K562 (cell line): Measurements from ENCODE around the gene USP12. TPM values are rescaled to one million over a fixed set of nuclear protein-coding genes. Genes with fewer than 3 reads are reported as not detected.

Experiments
- ATAC-seq: fragments of 200-7000 bp; cut with Tn5 transposase; 3 replicates; pipeline ENCODE4 v1.9.1; 2020; ENCODE audit warnings: moderate library complexity
- BruUV-seq: library from RNA; stranded (reverse); fragments of 400-500 nt; replicated peaks from 2 replicates; lab custom pipeline; 2021; lab: Mats Ljungman, UMichigan
- CTCF ChIA-PET: fragments of 300-600 bp; formaldehyde crosslinking; extraction: SDS; loops from one replicate; lab custom pipeline; 2021; ENCODE audit warnings: low intra/inter-chr PET ratio; lab: Yijun Ruan, JAX
- POLR2A ChIA-PET: fragments of 300-600, 350-650 bp; sonication (Branson Sonifier 250); formaldehyde crosslinking; extraction: SDS; loops from one replicate; lab custom pipeline; 2021; ENCODE audit warnings: antibody characterized with exemption, inconsistent platforms; lab: Yijun Ruan, JAX
- DNase-seq, 4 experiments: peaks; one replicate each; pipeline versions ENCODE4 v3.0.0 to v3.0.0-alpha.2; 2011 to 2018; ENCODE audit warnings: low spot score in 3 of 4, mixed read lengths in 3 of 4; ENCODE audit errors: extremely low read depth in 1 of 4
- FAIRE-seq: peaks from 2 replicates; lab custom pipeline; 2011; peaks lifted over from hg19 to GRCh38; lab: Jason Lieb, UNC
- H2AFZ ChIP-seq: 2 replicates; pipeline ENCODE4 v1.6.0; 2011; ENCODE audit warnings: low read depth, low read length, control low read depth, inconsistent platforms
- H3K27ac ChIP-seq: fragments of 200-600 bp; 3 replicates; pipeline ENCODE4 v1.8.0; 2011; ENCODE audit warnings: low read depth, mild to moderate bottlenecking, control low read depth, inconsistent platforms, low read length, moderate library complexity, mixed read lengths; ENCODE audit errors: extremely low read depth
- H3K27me3 ChIP-seq, 2 experiments: fragments of 300-600 bp in 1 of 2; 2 replicates in 1 of 2; 3 replicates in 1 of 2; pipeline versions ENCODE4 v1.6.0 to v1.8.0; 2011; ENCODE audit warnings: inconsistent platforms in 2 of 2, low read length in 2 of 2, mild to moderate bottlenecking in 1 of 2, mixed read lengths in 1 of 2, moderate library complexity in 1 of 2; ENCODE audit not compliant: control insufficient read depth in 2 of 2, insufficient read depth in 2 of 2
- H3K36me3 ChIP-seq: fragments of 300-600 bp; 3 replicates; pipeline ENCODE4 v1.8.0; 2011; ENCODE audit warnings: mild to moderate bottlenecking, low read length, inconsistent platforms; ENCODE audit not compliant: control insufficient read depth, insufficient read depth
- H3K4me1 ChIP-seq, 2 experiments: fragments of 200-600 bp in 1 of 2; replicated peaks in 1 of 2; 2 replicates in 1 of 2; 3 replicates in 1 of 2; pipeline versions ENCODE4 v1.5.1 to v1.8.0; 2011; ENCODE audit warnings: inconsistent platforms in 2 of 2, low read length in 2 of 2, mild to moderate bottlenecking in 1 of 2, mixed read lengths in 1 of 2, moderate library complexity in 1 of 2; ENCODE audit not compliant: control insufficient read depth in 2 of 2, insufficient read depth in 2 of 2
- H3K4me2 ChIP-seq: 2 replicates; pipeline ENCODE4 v1.6.1; 2011; ENCODE audit warnings: low read length, control low read depth, inconsistent platforms, mixed read lengths; ENCODE audit not compliant: insufficient read depth
- H3K4me3 ChIP-seq: fragments of 200-600 bp; sonication (generic), shearing (Covaris generic); 2 replicates; pipeline ENCODE4 v1.5.1; 2016; ENCODE audit warnings: control low read depth, inconsistent platforms
- H3K79me2 ChIP-seq: fragments of 200-600 bp; 3 replicates; pipeline ENCODE4 v1.8.0; 2011; ENCODE audit warnings: low read length, inconsistent platforms; ENCODE audit not compliant: control insufficient read depth, insufficient read depth
- H3K9ac ChIP-seq, 2 experiments: 2 replicates each; pipeline versions ENCODE4 v1.6.0 to v1.6.1; 2011; ENCODE audit warnings: low read depth in 2 of 2, low read length in 2 of 2, control low read depth in 1 of 2, inconsistent platforms in 1 of 2, mild to moderate bottlenecking in 1 of 2, mixed read lengths in 1 of 2; ENCODE audit not compliant: insufficient read depth in 1 of 2
- H3K9me1 ChIP-seq: one replicate; pipeline ENCODE4 v1.6.0; 2011; ENCODE audit warnings: inconsistent platforms, mild to moderate bottlenecking, low read length, moderate library complexity; ENCODE audit not compliant: control insufficient read depth, insufficient read depth
- H3K9me3 ChIP-seq: replicated peaks from 2 replicates; pipeline ENCODE4 v1.5.1; 2011; ENCODE audit warnings: low read depth, low read length, inconsistent platforms; ENCODE audit not compliant: control insufficient read depth, insufficient read depth
- H4K20me1 ChIP-seq: replicated peaks from 2 replicates; pipeline ENCODE4 v1.6.1; 2011; ENCODE audit warnings: low read length, inconsistent platforms, mixed read lengths; ENCODE audit not compliant: control insufficient read depth, insufficient read depth
- BRD9 ChIP-seq: fragments of 450-650 bp; IDR thresholded peaks from 2 replicates; pipeline ENCODE4 v1.6.1; 2018; ENCODE audit warnings: low read depth; ENCODE audit not compliant: partially characterized antibody
- CUX1 ChIP-seq: fragments of 200-800 bp; sonication (Bioruptor generic); IDR thresholded peaks from 2 replicates; pipeline ENCODE4 v1.6.1; 2016; ENCODE audit warnings: missing genetic modification characterization, missing compliant biosample characterization
- GATA2 ChIP-seq: sonication (generic); formaldehyde crosslinking; IDR thresholded peaks from 2 replicates; pipeline ENCODE4 v1.4.0; 2020; ENCODE audit warnings: mild to moderate bottlenecking, missing genetic modification reagents
- KAT8 ChIP-seq: fragments of 450-650 bp; IDR thresholded peaks from 2 replicates; pipeline ENCODE4 v1.6.1; 2016; ENCODE audit warnings: low read depth, mild to moderate bottlenecking
- KHSRP ChIP-seq: fragments of 450-650 bp; IDR thresholded peaks from 2 replicates; pipeline ENCODE4 v1.6.1; 2017
- MYBL2 ChIP-seq, 2 experiments: fragments of 450-650 bp in 1 of 2; sonication (generic) in 1 of 2; formaldehyde crosslinking in 1 of 2; IDR thresholded peaks; 2 replicates each; pipeline versions ENCODE4 v1.6.1 to v1.8.1; 2017 to 2022; ENCODE audit warnings: borderline replicate concordance in 1 of 2, inconsistent platforms in 1 of 2, low read depth in 1 of 2, mild to moderate bottlenecking in 1 of 2, missing genetic modification reagents in 1 of 2, moderate library complexity in 1 of 2
- NEUROD1 ChIP-seq: fragments of 150-350 bp; IDR thresholded peaks from 2 replicates; pipeline ENCODE4 v1.6.1; 2014; ENCODE audit warnings: borderline replicate concordance, low read length, low read depth; ENCODE audit not compliant: partially characterized antibody
- NR2F6 ChIP-seq: fragments of 450-650 bp; formaldehyde crosslinking; IDR thresholded peaks from 2 replicates; pipeline ENCODE4 v1.4.0; 2020; ENCODE audit warnings: mild to moderate bottlenecking
- NRF1 ChIP-seq, 2 experiments: fragments of 450-650 bp; IDR thresholded peaks in 1 of 2; conservative IDR thresholded peaks in 1 of 2; 2 replicates each; pipeline ENCODE4 v1.6.1; 2014; ENCODE audit warnings: mild to moderate bottlenecking in 2 of 2
- PYGO2 ChIP-seq: fragments of 450-650 bp; IDR thresholded peaks from 2 replicates; pipeline ENCODE4 v1.6.1; 2016; ENCODE audit warnings: mild to moderate bottlenecking, missing genetic modification characterization, moderate library complexity, missing compliant biosample characterization
- RFX5 ChIP-seq: IDR thresholded peaks from 2 replicates; pipeline ENCODE4 v1.6.1; 2011; ENCODE audit warnings: low read depth, mild to moderate bottlenecking, improper control_type of control experiment, low read length
- RHOXF2B ChIP-seq: fragments of 250-450 bp; sonication (Bioruptor Pico); conservative IDR thresholded peaks from 2 replicates; pipeline ENCODE4 v1.5.1; 2021
- SRSF7 ChIP-seq: fragments of 200-400 bp; formaldehyde crosslinking; optimal IDR thresholded peaks from 2 replicates; pipeline ENCODE3; 2017; ENCODE audit warnings: mild to moderate bottlenecking, low read depth, low read length
- STAT5A ChIP-seq: IDR thresholded peaks from 2 replicates; pipeline ENCODE4 v1.6.1; 2012; ENCODE audit warnings: low read length, inconsistent platforms, borderline replicate concordance
- XRCC3 ChIP-seq: fragments of 450-650 bp; IDR thresholded peaks from 2 replicates; pipeline ENCODE4 v1.6.1; 2017; ENCODE audit warnings: mild to moderate bottlenecking, moderate library complexity
- ZNF316 ChIP-seq: fragments of 450-650 bp; IDR thresholded peaks from 2 replicates; pipeline ENCODE4 v1.6.1; 2016
- in situ Hi-C: fragments of 300-500 bp; cut with MboI; formaldehyde crosslinking; loops from 4 replicates; pipeline ENCODE4 v1.15.0; 2018; ENCODE audit warnings: inconsistent platforms, mixed read lengths
- intact Hi-C: fragments of 100-400 bp; cut with micrococcal nuclease; formaldehyde crosslinking; loops from 2 replicates; pipeline ENCODE4 v1.14.2; 2022
- polyA plus RNA-seq, 8 experiments: library from polyadenylated mRNA; depleted of rRNA in 4 of 8; stranded (reverse) in 5 of 8; unstranded in 3 of 8; fragments of >200 nt; fragmentation: Nextera tagmentation in 2 of 8; fragmentation: Illumina TruSeq in 1 of 8; extraction: Ambion mirVana in 2 of 8; extraction: Trizol in 1 of 8; gene quantifications; 2 replicates each; pipeline versions ENCODE4 v1.2.1 to v1.2.3, GENCODE V29; 2011 to 2014; ENCODE audit warnings: inconsistent platforms in 1 of 8, missing spikeins in 1 of 8
- total RNA-seq, 7 experiments: library from RNA; depleted of rRNA in 6 of 7; stranded (reverse); fragments of >200 nt in 6 of 7; fragmentation: Illumina TruSeq in 2 of 7; extraction: Trizol in 2 of 7; gene quantifications; 2 replicates each; pipeline versions ENCODE4 v1.2.1 to v1.2.3, GENCODE V29; 2011 to 2021; ENCODE audit warnings: low replicate concordance in 1 of 7

The USP12 gene
- total and polyA plus RNA-seq, 9 of the 15 experiments (the other 6 are each of a cell fraction or from before 2014, with no cell fraction given): 1.8 to 20.5 (median 13.3) TPM

GRCh38 chr13:27189192-27189591 lies 17.6 kb upstream of the USP12 start:
- Histone ChIP-seq H3K9ac (no peak overlapping the region), H3K36me3 (no peaks in the 10 kb centered on the region), H3K9me1 (no peaks in the 10 kb centered on the region), H3K4me1 (peaks cover 0 to 6% of the 10 kb centered on the region in 2 experiments; a peak in 2 of 5 replicates), H2AFZ (no peak overlapping the region), H3K4me3 (no peak overlapping the region), H3K27me3 (no peaks in the 10 kb centered on the region), H3K9me3 (no peaks in the 10 kb centered on the region), H3K79me2 (no peaks in the 10 kb centered on the region), H4K20me1 (no peaks in the 10 kb centered on the region), H3K27ac (no peak overlapping the region), H3K4me2 (no peak overlapping the region)
- no TSS peak for BruUV-seq
- FAIRE-seq: no peak
- no peak for TF ChIP-seq XRCC3
- TF ChIP-seq NEUROD1: no peak
- TF ChIP-seq STAT5A: no peak
- no peak for TF ChIP-seq NRF1 (conservative IDR thresholded peaks at IDR 0.05 in 1 of 2, IDR thresholded peaks at IDR 0.05 in 1 of 2)
- no peak for TF ChIP-seq ZNF316
- TF ChIP-seq CUX1 (CRISPR knock-in tag): no peak
- no peak for TF ChIP-seq GATA2 (CRISPR knock-in tag)
- no peak for TF ChIP-seq BRD9
- no peak for TF ChIP-seq RFX5
- TF ChIP-seq KAT8: no peak
- no peak for TF ChIP-seq MYBL2 (IDR thresholded peaks at IDR 0.05; ENCODE audit: low read depth)
- TF ChIP-seq MYBL2 (CRISPR knock-in tag; IDR thresholded peaks at IDR 0.05; ENCODE audit: borderline replicate concordance): no peak
- TF ChIP-seq NR2F6: no peak
- no peak for TF ChIP-seq SRSF7
- no peak for TF ChIP-seq RHOXF2B (CRISPR knock-in tag)
- no peak for TF ChIP-seq PYGO2
- no peak for TF ChIP-seq KHSRP
- ChIA-PET CTCF (no interaction called here), POLR2A (no interaction called here)
- in situ Hi-C loops: no loop called here
- no peak for DNase-seq
- ATAC-seq: no peak
- intact Hi-C loops: no loop called here
